K562 (cell line): ENCODE results near the gene PNPO. TPM values are rescaled to one million over a fixed set of nuclear protein-coding genes. Genes with fewer than 3 reads are reported as not detected.
A peak's percentile ranks its signal among the peaks of the same experiment; 100 is the strongest.

Source experiments
- CAMTA2 ChIP-seq: fragments of 250-450 bp; sonication (Bioruptor Pico); conservative IDR thresholded peaks from 2 replicates; pipeline ENCODE4 v1.5.1; 2022
- CREM ChIP-seq: IDR thresholded peaks from 2 replicates; pipeline ENCODE4 v1.6.1; 2014; ENCODE audit warnings: antibody characterized with exemption, low read depth
- CTBP1 ChIP-seq: fragments of 450-650 bp; IDR thresholded peaks from 2 replicates; pipeline ENCODE4 v1.6.1; 2016; ENCODE audit warnings: borderline replicate concordance
- FOXO4 ChIP-seq: fragments of 450-650 bp; formaldehyde crosslinking; IDR thresholded peaks from 2 replicates; pipeline ENCODE4 v1.4.0; 2020; ENCODE audit warnings: mild to moderate bottlenecking, moderate library complexity
- GATAD2A ChIP-seq: fragments of 450-650 bp; IDR thresholded peaks from 2 replicates; pipeline ENCODE4 v1.6.1; 2017
- GTF2F1 ChIP-seq: IDR thresholded peaks from 2 replicates; pipeline ENCODE4 v1.6.1; 2011; ENCODE audit warnings: low read depth, low read length, improper control_type of control experiment
- HMG20A ChIP-seq: fragments of 450-650 bp; formaldehyde crosslinking; conservative IDR thresholded peaks from 2 replicates; pipeline ENCODE4 v1.4.0; 2020; ENCODE audit warnings: mild to moderate bottlenecking, mixed read lengths
- KLF10 ChIP-seq: fragments of 250-450 bp; sonication (Bioruptor Pico); IDR thresholded peaks from 2 replicates; pipeline ENCODE4 v1.6.1; 2021; ENCODE audit warnings: matching md5 sums
- LEF1 ChIP-seq: fragments of 450-650 bp; IDR thresholded peaks from 2 replicates; pipeline ENCODE4 v1.6.1; 2016; ENCODE audit warnings: mild to moderate bottlenecking
- NR2C2 ChIP-seq, 2 experiments: fragments of 200-800 bp in 1 of 2; sonication (Bioruptor generic) in 1 of 2; sonication (generic) in 1 of 2; formaldehyde crosslinking in 1 of 2; IDR thresholded peaks; 2 replicates each; pipeline versions ENCODE4 v1.6.1 to v1.8.0; 2016 to 2022; ENCODE audit warnings: mild to moderate bottlenecking in 1 of 2, missing compliant biosample characterization in 1 of 2, missing genetic modification characterization in 1 of 2, missing genetic modification reagents in 1 of 2
- POLR2H ChIP-seq: IDR thresholded peaks from 2 replicates; pipeline ENCODE4 v1.6.1; 2016; ENCODE audit warnings: missing genetic modification characterization, low read depth, mild to moderate bottlenecking, control low read depth, missing compliant biosample characterization, moderate library complexity
- SMARCA4 ChIP-seq: fragments of 450-650 bp; IDR thresholded peaks from 2 replicates; pipeline ENCODE4 v1.6.1; 2016
- SMARCE1 ChIP-seq: fragments of 450-650 bp; IDR thresholded peaks from 2 replicates; pipeline ENCODE4 v1.7.1; 2016; ENCODE audit warnings: mild to moderate bottlenecking
- SREBF1 ChIP-seq: fragments of 150-350 bp; IDR thresholded peaks from 2 replicates; pipeline ENCODE4 v1.6.1; 2014; ENCODE audit warnings: antibody characterized with exemption, low read depth, low read length, borderline replicate concordance
- TAF7 ChIP-seq: fragments of 450-650 bp; IDR thresholded peaks from 2 replicates; pipeline ENCODE4 v1.6.1; 2016; ENCODE audit warnings: missing genetic modification characterization, missing compliant biosample characterization
- TBL1XR1 ChIP-seq, 2 experiments: IDR thresholded peaks; 2 replicates each; pipeline ENCODE4 v1.6.1; 2012; ENCODE audit warnings: improper control_type of control experiment in 2 of 2, low read length in 2 of 2, mild to moderate bottlenecking in 1 of 2
- TCF3 ChIP-seq: sonication (generic); formaldehyde crosslinking; IDR thresholded peaks from 2 replicates; pipeline ENCODE4 v1.4.0; 2020; ENCODE audit warnings: mild to moderate bottlenecking, missing genetic modification reagents
- XRCC3 ChIP-seq: fragments of 450-650 bp; IDR thresholded peaks from 2 replicates; pipeline ENCODE4 v1.6.1; 2017; ENCODE audit warnings: mild to moderate bottlenecking, moderate library complexity
- YBX1 ChIP-seq: fragments of 450-650 bp; IDR thresholded peaks from 2 replicates; pipeline ENCODE4 v1.7.1; 2016; ENCODE audit warnings: mild to moderate bottlenecking
- ZBTB17 ChIP-seq: fragments of 450-650 bp; formaldehyde crosslinking; IDR thresholded peaks from 2 replicates; pipeline ENCODE4 v1.4.0; 2020; ENCODE audit warnings: mild to moderate bottlenecking
- ZBTB8A ChIP-seq: fragments of 450-650 bp; IDR thresholded peaks from 2 replicates; pipeline ENCODE4 v1.6.1; 2018; ENCODE audit warnings: mild to moderate bottlenecking, moderate library complexity; ENCODE audit not compliant: partially characterized antibody
- ZNF592 ChIP-seq: fragments of 450-650 bp; IDR thresholded peaks from 2 replicates; pipeline ENCODE4 v1.6.1; 2017; ENCODE audit warnings: antibody characterized with exemption, mild to moderate bottlenecking
- polyA plus RNA-seq, 8 experiments: library from polyadenylated mRNA; depleted of rRNA in 4 of 8; stranded (reverse) in 5 of 8; unstranded in 3 of 8; fragments of >200 nt; fragmentation: Nextera tagmentation in 2 of 8; fragmentation: Illumina TruSeq in 1 of 8; extraction: Ambion mirVana in 2 of 8; extraction: Trizol in 1 of 8; gene quantifications; 2 replicates each; pipeline versions ENCODE4 v1.2.1 to v1.2.3, GENCODE V29; 2011 to 2014; ENCODE audit warnings: inconsistent platforms in 1 of 8, missing spikeins in 1 of 8
- total RNA-seq, 7 experiments: library from RNA; depleted of rRNA in 6 of 7; stranded (reverse); fragments of >200 nt in 6 of 7; fragmentation: Illumina TruSeq in 2 of 7; extraction: Trizol in 2 of 7; gene quantifications; 2 replicates each; pipeline versions ENCODE4 v1.2.1 to v1.2.3, GENCODE V29; 2011 to 2021; ENCODE audit warnings: low replicate concordance in 1 of 7
- TF ChIP-seq, protein P1 (sequence below): fragments of 450-650 bp; formaldehyde crosslinking; conservative IDR thresholded peaks from 2 replicates; pipeline ENCODE4 v1.4.0; 2022; ENCODE audit warnings: mild to moderate bottlenecking, missing genetic modification characterization
- TF ChIP-seq, protein P2 (sequence below): fragments of 450-650 bp; formaldehyde crosslinking; IDR thresholded peaks from 2 replicates; pipeline ENCODE4 v1.4.0; 2022; ENCODE audit warnings: missing genetic modification characterization

The PNPO gene
- total and polyA plus RNA-seq, 9 of the 15 experiments (the other 6 are each of a cell fraction or from before 2014, with no cell fraction given), result 16.6 to 39.0 (median 27.4) TPM

GRCh38 chr17:47935961-47936360, 5.4 kb upstream of the PNPO start (continued):
- TF ChIP-seq ZBTB8A (no peak), POLR2H (tag) (no peak), SMARCA4 (peak; percentile 77), TAF7 (tag) (no peak), XRCC3 (no peak), ZNF592 (peak; percentile 80), YBX1 (no peak), ZBTB17 (CRISPR knock-in tag) (no peak), FOXO4 (CRISPR knock-in tag) (no peak), LEF1 (peak; percentile 46; the same call in 1 of the 2 replicates), CAMTA2 (no peak), GATAD2A (no peak), KLF10 (CRISPR knock-in tag) (no peak), HMG20A (CRISPR knock-in tag) (no peak), SMARCE1 (peak; percentile 56; the same call in 1 of the 2 replicates), TBL1XR1 (IDR thresholded peaks at IDR 0.05; ENCODE audit: low read length in 2 of 2) (peak in 1 of 2 experiments; percentile 34; a peak in 1 of 4 replicates), NR2C2 (CRISPR knock-in tag; IDR thresholded peaks at IDR 0.05) (no peak), NR2C2 (tag; IDR thresholded peaks at IDR 0.05) (no peak), CTBP1 (peak; percentile 64; the same call in 1 of the 2 replicates), TCF3 (CRISPR knock-in tag) (peak; percentile 85), GTF2F1 (no peak), SREBF1 (no peak), CREM (peak; percentile 35; the same call in 1 of the 2 replicates)
- TF ChIP-seq, protein P1, sequence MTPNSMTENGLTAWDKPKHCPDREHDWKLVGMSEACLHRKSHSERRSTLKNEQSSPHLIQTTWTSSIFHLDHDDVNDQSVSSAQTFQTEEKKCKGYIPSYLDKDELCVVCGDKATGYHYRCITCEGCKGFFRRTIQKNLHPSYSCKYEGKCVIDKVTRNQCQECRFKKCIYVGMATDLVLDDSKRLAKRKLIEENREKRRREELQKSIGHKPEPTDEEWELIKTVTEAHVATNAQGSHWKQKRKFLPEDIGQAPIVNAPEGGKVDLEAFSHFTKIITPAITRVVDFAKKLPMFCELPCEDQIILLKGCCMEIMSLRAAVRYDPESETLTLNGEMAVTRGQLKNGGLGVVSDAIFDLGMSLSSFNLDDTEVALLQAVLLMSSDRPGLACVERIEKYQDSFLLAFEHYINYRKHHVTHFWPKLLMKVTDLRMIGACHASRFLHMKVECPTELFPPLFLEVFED (CRISPR knock-in tag), result no peak
- TF ChIP-seq, protein P2, sequence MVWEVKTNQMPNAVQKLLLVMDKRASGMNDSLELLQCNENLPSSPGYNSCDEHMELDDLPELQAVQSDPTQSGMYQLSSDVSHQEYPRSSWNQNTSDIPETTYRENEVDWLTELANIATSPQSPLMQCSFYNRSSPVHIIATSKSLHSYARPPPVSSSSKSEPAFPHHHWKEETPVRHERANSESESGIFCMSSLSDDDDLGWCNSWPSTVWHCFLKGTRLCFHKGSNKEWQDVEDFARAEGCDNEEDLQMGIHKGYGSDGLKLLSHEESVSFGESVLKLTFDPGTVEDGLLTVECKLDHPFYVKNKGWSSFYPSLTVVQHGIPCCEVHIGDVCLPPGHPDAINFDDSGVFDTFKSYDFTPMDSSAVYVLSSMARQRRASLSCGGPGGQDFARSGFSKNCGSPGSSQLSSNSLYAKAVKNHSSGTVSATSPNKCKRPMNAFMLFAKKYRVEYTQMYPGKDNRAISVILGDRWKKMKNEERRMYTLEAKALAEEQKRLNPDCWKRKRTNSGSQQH, result no peak
